Stimulated activated naive CD4-positive, alpha-beta T cell (primary cell): ENCODE results near the gene ARMC10.
"Not testable (repeated sequence)": the region's sequence is repeated elsewhere in the genome, so short reads cannot be mapped to it uniquely, and the experiment has no call there.

Experiments
- DNase-seq, 6 experiments: peaks; one replicate each; lab custom pipeline; 2025; lab: John Stamatoyannopoulos, UW

ARMC10 gene

GRCh38 chr7:103124429-103124979 lies 49.6 kb downstream of the ARMC10 start:
- DNase-seq, result no peak

DNA sequence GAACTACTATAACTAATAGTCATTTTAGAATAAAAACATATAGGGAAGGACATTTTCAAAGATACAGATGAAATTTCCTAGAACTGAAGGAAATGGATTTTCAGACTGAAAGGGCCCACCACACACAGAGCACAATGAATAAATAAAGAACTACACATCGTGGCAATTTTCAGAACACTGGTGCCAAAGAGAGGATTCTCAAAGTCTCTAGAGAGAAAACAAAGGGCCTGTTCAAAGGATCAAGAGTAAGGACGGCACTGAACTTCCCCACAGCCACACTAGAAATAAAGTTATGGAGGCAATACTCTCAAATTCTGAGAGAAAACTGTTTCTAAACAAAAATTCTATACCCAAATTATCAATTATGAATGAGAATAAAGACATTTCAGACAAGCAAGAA lies 52.1 kb downstream of the ARMC10 start:
- no peak for DNase-seq

DNA sequence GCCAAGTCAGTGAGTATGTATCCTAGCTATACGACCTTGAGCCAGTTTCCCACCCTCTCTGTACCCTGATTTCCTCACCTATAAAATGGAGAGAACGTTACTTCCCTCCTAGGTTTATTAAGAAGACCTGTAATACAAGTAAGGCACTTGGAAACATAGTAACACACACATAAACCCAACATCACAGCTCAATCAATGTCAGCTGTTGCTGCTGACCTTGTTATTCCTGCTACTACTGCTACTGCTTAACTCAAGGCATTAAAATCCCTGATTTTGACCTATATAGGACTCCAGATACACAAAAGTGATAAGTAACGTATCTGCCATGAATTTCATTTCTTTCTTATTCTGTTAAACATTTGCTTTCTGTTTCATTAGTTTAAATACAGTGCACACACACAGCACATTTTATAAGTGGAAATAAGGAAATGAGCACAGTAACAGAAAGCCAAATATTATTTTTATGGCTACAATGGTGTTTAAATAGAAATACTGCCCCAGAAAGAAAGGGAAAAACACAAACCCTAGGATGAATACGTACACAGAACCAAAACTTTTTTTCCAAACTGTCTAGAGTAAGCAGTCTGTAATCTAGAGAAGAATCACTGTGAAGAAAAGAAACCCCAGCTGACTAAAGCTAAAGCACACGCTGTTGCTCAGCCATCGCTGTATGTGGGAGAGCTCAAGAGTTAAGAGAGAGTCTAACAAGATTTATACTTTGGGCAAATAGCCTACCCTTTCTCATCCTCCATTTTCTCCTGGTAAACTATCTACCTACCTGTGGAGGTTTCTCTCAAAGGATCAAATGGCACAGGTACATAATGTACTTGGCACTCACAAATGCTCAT lies 55.0 kb downstream of the ARMC10 start:
- no peak for DNase-seq

DNA sequence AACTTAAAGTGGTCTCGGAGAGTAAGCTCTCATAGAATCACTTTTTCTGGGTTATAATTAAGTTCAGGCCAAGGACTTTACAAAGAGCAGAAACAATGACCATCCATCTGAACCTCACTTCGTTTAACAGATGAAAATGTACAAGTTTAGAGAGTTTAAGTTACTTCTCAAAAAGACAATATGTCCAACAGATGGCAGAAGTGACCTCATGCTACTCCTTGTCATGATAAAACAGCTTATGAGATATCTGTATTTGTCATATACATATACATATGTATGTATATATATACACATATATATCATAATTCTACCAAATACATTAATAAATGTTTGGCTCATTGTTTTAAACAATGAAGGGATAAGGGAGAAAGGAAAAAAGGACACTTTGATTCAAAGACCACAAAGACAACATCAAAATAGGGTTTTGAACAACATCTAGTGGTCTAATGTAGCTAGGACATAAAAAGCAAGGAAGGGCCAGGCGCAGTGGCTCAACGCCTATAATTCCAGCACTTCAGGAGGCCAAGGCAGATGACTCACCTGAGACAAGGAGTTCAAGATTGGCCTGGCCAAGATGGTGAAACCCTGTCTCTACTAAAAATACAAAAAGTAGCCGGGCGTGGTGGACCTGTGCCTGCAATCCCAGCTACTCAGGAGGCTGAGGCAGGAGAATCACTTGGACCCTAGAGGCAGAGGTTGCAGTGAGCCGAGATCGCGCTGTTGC lies 56.1 kb downstream of the ARMC10 start:
- no peak for DNase-seq

- DNase-seq, result no peak
Observed at GRCh38 chr7:103132995-103133688, 58.2 kb downstream of the ARMC10 start.

DNA sequence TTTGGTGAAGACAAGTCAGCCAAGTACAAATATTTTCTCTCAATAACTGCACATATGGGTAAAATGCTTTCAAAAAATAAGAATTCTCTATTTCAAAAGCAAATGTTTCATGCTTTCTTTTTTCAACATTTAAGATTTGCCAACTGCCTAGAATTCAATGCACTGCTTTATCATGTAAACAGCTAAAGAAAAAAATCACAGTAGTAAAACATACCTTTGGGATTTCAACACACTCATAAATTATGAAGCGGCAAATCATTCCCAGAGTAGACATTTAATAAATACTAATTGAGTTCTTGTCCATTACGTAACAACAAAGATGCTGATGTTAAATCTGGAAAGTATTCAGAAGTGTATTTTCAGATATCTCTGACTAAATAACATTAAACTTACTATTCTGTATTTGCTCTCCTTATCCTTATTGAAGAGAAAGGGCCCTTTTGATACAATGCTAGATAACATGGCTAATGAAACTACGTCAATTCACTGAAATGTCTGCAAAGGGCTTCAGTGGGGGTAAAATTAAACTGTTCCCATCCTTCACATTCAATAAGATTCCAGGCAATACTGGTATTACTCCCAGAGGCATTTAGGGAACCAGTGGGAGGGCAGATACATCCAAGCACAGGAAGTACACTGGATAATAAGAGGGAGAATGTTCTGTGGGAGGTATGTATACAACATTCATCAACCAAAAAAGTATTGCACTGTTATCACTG lies 60.1 kb downstream of the ARMC10 start:
- no peak for DNase-seq

DNA sequence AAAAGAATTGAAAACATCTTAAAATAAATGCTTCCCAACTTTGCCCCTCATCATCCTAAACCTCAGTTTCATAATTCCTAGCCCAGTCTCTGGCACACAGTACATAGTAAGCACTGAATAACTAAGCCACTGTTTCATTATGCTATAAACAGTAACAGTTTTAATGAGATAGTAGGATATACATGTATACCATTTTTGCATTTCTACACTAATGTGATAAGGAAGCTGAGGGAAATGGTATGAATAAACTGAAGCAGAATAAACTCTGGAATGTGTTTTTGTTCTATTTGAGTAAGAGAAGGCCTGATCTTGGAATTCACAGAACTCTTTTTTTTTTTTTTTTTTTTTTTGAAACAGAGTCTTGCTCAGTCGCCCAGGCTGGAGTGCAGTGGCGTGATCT lies 65.1 kb downstream of the ARMC10 start:
- DNase-seq, result no peak

DNA sequence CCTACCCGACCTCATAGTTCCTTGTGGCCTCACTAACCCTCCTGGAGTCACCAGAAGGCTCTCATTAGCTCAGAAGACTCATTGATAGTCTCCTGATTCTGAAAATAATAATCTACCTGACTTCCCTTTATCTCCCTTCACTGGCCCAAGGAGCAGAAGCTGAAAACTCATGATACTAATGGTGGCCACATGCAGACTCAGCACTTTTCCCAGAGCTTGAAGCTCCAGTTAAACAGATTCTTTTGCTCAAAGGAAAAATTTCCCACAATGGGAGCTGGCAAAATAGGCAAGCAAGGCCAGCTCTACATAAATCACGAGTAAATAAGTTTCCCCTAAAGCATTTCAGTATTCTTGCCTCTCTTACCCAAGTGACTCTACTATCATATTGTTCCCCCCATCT lies 65.7 kb downstream of the ARMC10 start:
- DNase-seq, result no peak

- DNase-seq, result no peak
Observed at GRCh38 chr7:103141753-103142404, 66.9 kb downstream of the ARMC10 start.

GRCh38 chr7:103142494-103142893 lies 67.6 kb downstream of the ARMC10 start:
- no peak for DNase-seq

- DNase-seq, result no peak
Observed at GRCh38 chr7:103143868-103144267, 68.9 kb downstream of the ARMC10 start.

DNA sequence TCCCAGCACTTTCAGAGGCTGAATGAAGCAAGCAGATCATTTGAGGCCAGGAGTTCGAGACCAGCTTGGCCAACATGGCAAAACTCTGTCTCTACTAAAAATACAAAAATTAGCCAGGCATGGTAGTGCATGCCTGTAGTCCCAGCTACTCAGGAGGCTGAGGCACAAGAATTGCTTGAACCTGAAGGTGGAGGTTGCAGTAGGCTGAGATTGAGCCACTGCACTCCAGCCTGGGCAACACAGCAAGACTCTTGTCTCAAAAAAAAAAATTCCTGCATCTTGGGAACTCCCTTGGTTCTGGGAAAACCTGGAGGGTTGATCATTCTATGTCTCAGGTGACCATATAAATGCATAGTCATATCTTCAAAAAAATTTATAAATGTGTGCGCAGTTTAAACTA lies 69.8 kb downstream of the ARMC10 start:
- DNase-seq, result not testable (repeated sequence)

GRCh38 chr7:103148131-103148993 lies 73.4 kb downstream of the ARMC10 start:
- DNase-seq, result no peak
